AG08395 (cell line): Measurements from ENCODE around the gene PRPF8.

ENCODE experiments used
- DNase-seq: peaks from one replicate; pipeline ENCODE4 v3.0.0; 2012; ENCODE audit warnings: mixed read lengths, low spot score

Gene PRPF8

DNA sequence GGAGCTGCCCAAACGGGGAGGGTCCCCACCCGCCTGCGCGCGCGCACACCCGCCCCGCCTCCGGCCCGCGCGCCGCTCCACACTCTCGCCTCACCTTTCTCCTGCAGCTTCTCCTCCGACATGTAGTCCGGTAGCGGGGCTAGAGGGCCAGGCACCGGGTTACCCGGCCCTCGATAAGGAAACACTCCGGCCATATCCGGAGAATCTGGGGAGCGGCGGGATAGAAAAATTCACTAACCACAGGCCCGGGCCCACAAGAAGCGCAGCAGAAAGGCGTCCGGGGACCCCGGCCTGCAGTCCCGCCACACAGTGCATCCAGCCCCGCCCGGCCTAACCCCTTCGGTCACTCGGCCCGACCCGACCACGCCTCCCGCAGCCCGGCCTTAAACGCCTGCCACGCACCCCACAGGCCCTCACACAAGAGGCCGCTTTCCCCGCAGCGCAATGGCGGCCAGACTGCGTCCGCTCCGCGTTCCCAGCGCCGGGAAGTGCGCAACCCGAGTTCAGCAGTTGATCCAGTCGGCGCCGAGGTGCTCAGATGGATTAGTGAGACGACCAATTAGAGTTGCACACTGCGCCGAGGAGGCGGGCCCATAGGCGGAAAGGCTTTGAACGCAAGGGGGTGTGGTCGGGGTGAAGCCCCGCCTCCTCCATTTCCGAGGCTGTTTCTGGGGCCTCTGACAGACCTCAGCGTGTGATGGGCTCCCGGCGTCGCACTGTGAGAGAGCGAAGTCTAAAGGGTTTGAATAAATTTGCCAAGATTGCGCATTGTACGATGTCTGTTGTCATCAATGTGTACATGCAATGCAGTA lies at the start of gene PRPF8:
Gene PRPF8 (minus strand): TSS at position 490 of the 812 bp plus-strand sequence. CDS start 296 bp downstream, at position 194.
- peak; percentile 100 for DNase-seq

DNA sequence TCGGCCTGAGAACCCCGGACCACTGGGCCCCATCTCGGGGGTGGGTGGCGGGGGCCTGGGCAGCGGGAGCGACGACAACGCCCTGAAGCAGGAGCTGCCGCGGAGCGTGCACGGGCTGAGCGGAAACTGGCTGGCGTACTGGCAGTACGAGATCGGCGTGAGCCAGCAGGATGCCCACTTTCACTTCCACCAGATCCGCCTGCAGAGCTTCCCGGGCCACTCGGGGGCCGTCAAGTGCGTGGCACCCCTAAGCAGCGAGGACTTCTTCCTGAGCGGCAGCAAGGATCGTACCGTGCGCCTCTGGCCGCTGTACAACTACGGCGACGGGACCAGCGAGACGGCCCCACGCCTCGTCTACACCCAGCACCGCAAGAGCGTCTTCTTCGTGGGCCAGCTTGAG lies 49.1 kb upstream of the PRPF8 start:
- no peak for DNase-seq

DNA sequence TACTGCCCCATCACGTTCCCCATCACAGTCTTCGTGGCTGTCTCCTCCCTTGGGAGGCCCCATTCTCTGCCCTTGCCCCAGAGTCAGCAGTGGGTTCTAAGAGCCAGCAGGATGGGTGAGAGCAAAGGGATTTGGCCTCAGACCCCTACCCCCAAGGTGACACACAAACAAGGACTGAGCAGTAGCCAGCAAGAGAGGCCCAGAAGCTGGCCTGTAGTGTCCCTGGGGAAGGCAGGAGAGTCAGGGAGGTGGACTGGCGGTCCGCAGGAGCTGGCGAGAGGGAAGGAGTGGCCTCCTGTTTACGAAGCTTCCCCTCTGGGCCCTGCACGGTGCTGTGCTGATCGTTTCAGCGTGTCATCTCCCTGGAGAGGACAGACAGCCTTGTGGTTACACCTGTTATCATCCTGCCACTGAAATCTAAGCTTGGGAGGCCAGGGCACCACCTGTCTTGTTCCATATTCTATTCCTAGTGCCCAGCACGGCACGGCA lies 48.2 kb upstream of the PRPF8 start:
- DNase-seq: no peak

DNA sequence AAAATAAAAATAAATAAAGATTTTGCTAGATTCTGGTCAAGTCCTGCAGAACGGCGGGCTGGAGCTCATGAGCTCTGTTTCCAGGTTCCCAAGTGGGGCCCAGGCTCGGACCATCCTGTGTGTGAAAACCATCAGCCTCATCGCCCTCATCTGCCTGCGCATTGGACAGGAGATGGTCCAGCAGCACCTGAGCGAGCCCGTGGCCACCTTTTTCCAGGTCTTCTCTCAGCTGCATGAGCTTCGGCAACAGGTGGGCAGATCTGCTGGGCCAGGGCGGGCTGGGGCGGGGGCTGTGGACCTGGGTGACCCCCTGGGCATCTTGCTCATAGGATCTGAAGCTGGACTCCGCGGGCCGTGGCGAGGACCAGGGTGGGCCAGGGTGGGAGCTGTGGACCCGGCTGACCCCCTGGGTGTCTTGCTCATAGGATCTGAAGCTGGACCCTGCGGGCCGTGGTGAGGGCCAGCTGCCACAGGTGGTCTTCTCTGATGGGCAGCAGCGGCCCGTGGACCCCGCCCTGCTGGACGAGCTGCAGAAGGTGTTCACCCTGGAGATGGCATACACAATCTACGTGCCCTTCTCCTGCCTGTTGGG lies 47.7 kb upstream of the PRPF8 start:
- no peak for DNase-seq

DNA sequence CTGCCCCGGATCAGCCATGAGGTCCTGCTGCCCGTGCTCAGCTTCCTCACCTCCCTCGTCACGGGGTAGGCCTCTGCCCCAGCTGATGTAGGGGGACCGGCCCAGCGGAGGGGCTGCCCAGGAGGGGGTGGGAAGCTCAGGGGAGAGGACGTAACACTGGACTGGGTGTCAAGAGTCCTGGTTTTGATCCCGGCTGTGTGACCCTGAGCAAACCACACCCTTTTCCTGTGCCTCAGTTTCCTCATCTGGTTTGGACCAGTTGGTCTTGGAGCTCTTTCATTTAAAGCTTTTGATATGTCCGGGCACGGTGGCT lies 46.5 kb upstream of the PRPF8 start:
- no peak for DNase-seq

DNA sequence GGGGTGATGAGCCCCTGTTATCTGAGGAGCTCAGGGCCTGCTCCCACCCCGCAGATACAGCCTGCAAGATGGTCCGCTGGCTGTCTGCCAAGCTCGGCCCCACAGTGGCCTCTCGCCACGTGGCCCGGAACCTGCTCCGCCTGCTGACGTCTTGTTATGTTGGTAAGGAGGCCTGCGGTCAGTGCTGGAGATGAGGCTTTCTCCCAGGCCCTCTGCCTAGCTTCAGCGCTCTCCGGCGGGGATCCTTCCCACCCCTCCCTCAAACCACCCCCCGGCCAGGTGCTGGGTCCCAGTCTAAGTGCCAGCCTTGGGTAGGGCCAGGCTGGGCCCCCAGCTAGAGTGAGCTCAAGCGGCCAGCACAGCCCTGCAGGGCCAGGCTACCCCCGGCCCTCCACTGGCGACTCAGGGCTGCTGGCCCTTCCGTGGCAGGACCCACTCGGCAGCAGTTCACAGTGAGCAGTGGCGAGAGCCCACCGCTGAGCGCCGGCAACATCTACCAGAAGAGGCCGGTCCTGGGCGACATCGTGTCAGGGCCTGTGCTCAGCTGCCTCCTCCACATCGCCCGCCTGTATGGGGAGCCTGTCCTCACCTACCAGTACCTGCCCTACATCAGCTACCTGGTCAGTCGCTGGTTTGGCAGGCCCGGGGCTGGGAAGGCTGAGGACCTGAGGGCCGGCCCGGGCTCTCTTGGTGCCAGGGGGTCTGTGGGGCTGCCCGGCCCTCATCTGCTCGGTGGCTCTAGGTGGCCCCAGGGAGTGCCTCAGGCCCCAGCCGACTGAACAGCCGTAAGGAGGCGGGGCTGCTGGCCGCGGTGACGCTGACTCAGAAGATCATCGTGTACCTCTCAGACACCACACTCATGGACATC lies 45.9 kb upstream of the PRPF8 start:
- peak; percentile 89 for DNase-seq

DNA sequence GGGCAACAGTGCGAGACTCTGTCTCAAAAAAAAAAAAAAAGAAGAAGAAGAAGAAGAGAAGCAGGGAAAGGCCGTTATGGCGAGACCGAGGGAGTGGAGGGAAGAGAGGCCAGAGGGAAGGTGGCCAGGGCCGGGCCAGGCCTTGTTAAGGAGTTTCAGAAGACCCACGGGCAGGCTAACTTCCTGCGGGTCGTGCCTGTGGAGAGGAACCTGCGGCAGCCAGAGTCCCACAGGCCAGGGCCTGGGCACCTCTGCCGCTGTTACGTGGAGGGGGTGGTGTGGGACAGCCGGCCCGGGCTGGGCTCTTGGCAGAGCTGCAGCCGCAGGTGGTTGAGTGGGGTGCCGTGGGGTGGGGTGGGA lies 45.3 kb upstream of the PRPF8 start:
- DNase-seq: no peak

DNA sequence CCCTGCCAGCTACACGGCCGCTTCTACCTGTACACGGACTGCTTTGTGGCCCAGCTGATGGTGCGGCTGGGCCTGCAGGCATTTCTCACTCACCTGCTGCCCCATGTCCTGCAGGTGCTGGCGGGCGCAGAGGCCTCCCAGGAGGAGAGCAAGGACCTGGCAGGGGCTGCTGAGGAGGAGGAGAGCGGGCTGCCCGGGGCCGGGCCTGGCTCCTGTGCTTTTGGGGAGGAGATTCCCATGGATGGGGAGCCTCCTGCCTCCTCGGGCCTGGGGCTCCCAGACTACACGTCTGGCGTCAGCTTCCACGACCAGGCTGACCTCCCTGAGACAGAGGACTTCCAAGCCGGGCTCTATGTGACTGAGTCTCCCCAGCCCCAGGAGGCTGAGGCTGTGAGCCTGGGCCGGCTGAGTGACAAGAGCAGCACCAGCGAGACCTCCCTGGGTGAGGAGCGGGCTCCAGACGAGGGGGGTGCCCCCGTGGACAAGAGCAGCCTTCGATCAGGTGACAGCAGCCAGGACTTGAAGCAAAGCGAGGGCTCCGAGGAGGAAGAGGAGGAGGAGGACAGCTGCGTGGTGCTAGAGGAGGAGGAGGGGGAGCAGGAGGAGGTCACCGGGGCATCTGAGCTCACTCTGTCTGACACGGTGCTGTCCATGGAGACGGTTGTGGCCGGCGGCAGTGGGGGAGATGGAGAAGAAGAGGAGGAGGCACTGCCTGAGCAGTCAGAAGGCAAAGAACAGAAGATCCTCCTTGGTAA lies 43.4 kb upstream of the PRPF8 start:
- no peak for DNase-seq

DNA sequence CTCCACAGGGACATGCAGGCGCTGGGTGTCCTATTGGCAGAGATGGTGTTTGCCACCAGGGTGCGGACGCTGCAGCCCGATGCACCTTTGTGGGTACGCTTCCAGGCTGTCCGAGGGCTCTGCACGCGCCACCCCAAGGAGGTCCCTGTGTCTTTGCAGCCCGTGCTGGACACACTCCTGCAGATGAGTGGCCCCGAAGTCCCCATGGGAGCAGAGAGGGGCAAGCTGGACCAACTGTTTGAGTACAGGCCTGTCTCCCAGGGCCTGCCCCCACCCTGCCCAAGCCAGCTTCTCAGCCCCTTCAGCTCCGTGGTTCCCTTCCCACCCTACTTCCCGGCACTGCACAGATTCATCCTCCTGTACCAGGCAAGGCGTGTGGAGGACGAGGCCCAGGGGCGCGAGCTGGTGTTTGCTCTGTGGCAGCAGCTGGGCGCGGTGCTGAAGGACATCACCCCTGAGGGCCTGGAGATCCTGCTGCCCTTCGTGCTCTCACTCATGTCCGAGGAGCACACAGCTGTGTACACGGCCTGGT lies 42.7 kb upstream of the PRPF8 start:
- no peak for DNase-seq

DNA sequence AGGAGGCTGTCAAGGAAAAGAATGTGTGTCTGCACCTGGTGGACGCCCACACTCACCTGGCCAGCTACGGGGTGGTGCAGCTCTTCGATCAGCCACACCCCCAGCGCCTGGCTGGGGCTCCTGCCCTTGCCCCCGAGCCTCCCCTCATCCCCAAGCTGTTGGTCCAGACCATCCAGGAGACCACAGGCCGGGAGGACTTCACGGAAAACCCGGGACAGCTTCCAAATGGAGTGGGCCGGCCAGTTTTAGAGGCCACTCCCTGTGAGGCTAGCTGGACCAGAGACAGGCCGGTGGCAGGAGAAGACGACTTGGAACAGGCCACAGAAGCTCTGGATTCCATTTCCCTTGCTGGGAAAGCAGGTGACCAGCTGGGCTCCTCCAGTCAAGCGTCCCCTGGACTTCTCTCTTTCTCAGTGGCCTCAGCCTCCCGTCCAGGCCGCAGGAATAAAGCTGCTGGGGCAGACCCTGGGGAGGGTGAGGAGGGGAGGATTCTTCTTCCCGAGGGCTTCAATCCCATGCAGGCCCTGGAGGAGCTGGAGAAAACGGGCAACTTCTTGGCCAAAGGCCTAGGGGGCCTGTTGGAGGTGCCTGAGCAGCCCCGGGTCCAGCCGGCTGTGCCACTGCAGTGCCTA lies 42.1 kb upstream of the PRPF8 start:
- no peak for DNase-seq

DNA sequence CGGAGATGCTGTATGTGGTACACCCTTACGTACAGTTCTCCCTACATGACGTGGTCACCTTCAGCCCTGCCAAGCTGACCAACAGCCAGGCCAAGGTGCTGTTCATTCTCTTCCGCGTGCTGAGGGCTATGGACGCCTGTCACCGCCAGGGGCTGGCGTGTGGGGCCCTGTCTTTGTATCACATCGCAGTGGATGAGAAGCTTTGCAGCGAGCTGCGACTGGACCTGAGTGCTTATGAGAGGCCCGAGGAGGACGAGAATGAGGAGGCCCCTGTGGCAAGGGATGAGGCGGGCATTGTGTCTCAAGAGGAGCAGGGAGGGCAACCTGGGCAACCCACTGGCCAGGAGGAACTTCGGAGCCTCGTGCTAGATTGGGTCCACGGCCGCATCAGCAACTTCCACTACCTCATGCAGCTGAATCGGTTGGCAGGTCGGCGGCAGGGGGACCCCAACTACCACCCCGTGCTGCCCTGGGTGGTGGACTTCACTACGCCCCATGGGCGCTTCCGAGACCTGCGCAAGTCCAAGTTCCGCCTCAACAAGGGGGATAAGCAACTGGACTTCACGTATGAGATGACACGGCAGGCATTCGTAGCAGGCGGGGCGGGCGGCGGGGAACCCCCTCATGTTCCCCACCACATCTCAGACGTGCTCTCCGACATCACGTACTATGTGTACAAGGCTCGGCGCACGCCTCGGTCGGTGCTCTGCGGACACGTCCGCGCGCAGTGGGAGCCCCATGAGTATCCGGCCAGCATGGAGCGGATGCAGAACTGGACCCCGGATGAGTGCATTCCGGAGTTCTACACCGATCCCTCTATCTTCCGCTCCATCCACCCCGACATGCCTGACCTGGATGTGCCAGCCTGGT lies 41.2 kb upstream of the PRPF8 start:
- no peak for DNase-seq

DNA sequence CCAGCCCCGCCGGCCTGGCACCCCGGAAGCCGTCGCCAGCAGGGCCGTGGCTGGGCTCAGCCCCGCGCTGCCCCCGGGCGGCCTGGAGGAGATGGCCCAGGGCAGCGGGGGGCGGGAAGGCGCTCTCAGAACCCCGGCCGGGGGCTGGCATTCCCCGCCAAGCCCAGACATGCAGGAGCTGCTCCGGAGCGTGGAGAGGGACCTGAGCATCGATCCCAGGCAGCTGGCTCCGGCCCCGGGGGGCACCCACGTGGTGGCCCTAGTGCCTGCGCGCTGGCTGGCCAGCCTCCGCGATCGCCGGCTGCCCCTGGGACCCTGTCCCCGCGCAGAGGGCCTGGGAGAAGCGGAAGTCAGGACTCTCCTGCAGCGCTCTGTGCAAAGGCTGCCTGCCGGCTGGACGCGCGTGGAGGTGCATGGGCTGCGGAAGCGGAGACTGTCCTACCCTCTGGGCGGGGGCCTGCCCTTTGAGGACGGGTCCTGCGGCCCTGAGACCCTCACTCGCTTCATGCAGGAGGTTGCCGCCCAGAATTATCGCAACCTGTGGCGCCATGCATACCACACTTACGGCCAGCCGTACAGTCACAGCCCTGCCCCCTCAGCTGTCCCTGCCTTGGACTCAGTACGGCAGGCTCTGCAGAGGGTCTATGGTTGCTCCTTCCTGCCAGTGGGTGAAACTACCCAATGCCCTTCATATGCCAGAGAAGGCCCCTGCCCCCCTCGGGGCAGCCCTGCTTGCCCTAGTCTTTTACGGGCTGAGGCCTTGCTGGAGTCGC lies 40.4 kb upstream of the PRPF8 start:
- no peak for DNase-seq

DNA sequence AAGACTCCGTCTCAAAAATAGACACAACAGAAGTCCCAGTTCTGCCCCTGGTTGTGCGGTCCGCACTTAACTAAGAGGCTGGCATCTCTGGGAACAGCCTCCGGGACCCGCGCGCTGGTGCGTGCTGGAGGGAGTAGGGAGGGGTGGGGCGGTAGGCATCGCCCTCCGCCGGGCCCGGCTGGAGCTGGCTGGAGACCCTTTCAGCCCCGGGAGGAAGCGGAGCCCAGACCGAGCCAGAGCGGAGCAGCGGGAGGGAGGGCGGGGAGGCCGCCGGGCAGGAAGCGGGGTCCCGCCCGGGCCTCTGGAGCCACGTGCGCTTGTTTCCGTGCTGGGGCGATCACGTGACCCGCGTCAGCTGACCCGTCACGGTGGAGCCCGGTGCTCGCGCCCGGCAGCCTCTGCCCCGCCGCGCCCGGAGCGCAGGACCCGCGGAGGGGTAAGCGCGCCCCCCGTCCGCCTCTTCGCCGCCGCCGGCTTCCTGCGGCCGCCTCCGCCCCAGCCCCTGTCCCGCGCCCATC lies 39.7 kb upstream of the PRPF8 start, which contains the start of gene WDR81:
Gene WDR81 (plus strand): TSS at position 354 of the 518 bp plus-strand sequence. CDS start 256 bp downstream, outside the sequence.
- DNase-seq: peak; percentile 82

DNA sequence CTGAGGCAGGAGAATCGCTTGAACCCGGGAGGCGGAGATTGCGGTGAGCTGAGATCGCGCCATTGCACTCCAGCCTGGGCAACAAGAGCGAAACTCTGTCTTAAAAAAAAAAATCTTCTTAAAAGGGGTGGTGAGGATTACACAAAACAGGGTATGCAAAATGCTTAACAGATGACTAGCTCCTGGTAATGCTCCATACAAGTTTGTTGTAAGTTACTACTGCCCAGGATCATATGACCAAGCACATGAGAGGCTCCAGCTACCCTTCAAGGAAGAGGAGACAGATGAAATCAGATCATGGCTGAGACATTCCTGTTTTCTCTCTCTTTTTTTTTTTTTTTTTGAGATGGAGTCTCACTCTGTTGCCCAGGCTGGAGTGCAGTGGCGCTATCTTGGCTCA lies 37.4 kb upstream of the PRPF8 start:
- peak; percentile 63 for DNase-seq

DNA sequence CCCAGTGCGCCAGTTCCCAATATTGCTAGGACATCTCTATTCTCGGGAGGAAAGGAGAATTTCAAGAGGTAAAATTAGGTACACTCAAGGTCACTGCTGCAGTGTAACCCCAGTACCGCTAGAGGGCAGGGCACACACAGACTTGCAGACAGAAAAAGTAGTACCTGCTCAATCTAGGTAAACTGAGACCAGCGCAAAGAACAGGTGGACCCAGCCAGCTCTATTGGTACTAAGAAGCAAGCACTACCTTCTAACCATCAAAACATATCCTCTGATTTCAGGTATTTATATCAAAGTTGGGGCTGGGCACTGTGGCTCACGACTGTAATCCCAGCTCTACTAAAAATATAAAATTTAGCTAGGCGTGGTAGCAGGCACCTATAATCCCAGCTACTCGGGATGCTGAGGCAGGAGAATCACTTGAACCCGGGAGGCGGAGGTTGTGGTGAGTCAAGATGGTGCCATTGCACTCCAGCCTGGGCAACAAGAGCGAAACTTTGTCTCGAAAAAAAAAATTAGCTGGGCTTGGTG lies 36.3 kb upstream of the PRPF8 start:
- DNase-seq: no peak

DNA sequence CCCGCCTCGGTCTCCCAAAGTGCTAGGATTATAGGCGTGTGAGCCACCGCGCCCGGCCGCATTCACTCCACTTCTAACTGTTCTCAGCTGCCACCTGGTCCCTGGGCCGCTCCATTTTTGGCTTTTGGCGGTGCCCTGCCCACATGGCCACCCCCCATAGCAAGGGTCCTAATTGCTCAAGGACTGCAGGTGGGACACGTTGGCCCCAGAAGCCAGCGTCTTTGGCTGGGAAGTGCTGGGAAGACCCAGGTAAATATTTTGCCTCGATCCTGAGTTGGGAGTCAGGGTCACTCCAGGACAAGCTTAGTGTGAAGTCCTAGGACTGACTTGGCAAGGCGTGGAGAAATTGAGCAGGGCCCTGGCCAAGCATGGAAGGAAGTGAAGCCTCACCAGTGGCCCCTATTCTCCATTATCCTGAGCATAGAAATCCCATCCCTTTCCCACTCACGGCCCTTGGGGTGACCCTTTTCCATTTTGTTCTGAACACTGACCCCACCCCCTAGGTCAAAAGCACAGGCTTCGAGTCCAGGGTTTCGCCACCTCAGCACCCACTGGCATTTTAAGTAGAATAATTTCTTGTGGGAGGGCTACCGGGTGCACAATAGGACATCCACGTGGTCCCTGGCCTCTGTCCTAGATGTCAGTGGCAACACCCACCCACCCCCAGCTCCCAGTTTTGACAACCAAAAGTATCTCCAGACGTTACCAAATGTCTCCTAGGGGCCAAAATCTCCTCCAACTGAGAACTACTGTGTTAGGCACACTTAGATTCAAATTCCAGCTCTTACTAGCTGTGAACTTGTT lies 33.9 kb upstream of the PRPF8 start:
- no peak for DNase-seq

DNA sequence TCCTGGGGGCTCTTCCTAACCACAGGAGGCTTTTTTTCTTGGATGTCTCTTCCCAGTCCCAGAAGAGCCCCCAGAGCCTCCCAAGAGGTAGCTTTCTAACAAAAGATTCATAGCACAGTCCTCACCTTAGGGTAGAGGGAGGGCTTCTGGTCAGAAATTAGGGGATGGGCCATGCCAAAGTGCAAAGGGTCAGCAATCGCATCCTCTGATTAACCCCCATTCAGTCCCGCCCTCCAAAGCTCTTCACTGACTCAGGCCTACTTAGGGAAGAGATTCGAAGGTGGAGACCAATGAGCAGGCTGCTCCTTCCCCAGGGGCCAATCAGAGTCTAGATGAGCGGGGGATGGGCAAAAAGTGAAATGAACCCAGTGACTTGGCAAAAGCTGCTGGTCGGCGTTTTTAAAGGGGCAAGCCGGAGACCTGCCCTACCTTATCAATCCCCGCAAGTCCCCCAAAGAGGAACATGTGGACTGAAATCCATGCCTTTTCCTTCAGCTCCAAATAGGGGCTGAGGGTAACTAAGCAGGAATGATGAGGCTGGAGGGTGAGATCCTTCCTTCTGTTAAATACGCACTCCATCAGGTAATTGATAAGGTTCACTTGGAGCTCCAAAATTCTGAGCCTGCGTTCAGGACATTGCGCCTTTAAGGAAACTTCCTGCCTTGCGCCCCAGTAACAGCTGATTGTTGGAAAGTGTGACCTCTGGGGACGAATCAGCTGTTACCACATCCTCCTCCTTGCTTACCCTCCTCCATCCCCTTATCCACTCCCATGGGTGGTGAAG lies 32.4 kb upstream of the PRPF8 start:
- DNase-seq: peak; percentile 97
